Embryonic facial prominence (tissue), 1 donor: ENCODE measurements around the gene TMEM38B.
"Not testable (repeated sequence)": the region's sequence is repeated elsewhere in the genome, so short reads cannot be mapped to it uniquely, and the experiment has no call there.

Experiments used
- DNase-seq: peaks from one replicate; pipeline ENCODE4 v3.0.0-alpha.2; 2016; ENCODE audit errors: extremely low spot score

The TMEM38B gene

DNA sequence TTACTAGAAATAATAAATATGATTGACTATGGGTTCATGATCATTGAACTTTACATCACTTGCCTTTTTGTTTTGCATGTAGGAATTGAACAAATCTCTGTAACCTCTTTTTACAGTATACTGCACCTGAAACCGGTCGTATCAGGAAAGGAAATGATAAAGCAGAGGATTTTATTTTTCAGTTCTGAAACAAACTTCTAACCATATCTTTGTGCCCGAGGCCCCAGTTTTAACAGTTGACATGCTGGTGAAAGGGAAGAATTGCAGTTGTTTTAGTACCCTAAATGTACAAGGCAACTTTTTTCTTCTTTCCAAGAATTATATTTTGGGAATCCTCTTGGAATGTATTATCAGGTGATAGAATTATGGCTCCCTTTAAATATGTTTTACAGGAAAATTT is 27.8 kb downstream of the TMEM38B start:
- no peak for DNase-seq

DNA sequence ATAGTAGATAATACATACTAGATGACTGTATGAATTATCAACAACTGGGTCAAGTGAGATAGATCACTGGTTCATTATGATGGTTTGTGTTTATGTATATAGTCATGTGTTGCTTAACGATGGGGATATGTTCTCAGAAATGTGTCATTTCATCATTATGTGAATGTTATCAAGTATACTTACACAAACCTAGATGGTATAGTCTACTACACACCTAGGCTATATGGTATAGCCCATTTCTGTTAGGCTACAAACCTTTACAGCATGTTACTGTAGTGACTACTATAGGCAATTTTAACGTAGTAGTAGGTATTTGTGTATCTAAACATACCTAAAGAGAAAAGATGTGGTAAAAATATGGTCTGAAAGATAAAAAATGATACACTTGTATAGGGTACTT is 31.0 kb downstream of the TMEM38B start:
- DNase-seq, result no peak

DNA sequence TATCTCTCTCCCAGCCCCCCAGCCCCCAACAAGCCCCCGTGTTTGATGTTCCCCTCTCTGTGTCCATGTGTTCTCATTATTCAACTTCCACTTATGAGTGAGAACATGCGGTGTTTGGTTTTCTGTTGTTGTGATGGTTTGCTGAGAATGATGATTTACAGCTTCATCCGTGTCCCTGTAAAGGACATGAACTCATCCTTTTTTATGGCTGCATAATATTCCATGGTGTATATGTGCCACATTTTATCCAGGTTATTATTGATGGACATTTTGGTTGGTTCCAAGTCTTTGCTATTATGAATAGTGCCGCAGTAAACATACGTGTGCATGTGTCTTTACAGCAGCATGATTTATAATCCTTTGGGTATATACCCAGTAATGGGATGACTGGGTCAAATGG is 33.9 kb downstream of the TMEM38B start:
- not testable (repeated sequence) for DNase-seq

GRCh38 chr9:105731420-105731819 is 37.1 kb downstream of the TMEM38B start:
- not testable (repeated sequence) for DNase-seq

DNA sequence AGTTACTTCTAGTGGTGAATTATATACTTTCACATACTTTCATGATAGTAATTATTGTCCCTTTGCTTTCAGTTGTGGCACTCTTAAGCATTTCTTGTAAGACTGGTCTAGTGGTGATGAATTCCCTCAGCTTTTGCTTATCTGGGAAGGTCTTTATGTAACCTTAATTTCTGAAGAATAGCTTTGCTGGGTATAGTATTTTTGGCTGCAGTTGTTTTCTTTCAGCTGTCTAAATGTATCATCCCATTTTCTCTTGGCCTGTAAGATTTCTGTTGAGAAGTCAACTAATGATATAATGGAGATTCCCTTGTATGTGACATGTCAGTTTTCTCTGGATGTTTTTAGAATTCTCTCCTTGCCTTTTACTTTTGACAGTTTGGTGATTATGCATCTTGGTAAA is 41.0 kb downstream of the TMEM38B start:
- DNase-seq, result no peak

- no peak for DNase-seq
These were observed 42.9 kb downstream of the TMEM38B start for GRCh38 chr9:105737205-105737604.

DNA sequence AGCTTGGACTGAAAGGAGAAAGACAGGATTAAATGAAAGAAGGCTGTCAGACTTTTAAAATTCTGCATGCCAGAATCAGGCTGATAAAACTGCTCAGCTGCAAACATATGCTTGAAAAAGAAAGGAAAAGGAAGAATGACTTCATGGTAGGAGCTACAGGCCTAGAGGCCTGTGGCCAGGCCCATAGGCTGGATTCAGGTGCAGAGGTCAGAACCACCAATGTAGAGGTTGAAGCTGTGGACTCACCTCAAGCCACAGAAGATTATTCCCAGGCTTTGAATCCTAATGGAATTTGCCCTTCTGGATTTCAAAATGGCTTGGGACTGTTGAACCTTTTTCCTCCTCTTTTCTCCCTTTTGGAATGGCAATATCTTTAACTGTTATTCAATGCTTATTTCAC is 47.7 kb downstream of the TMEM38B start:
- DNase-seq, result no peak

- DNase-seq, result not testable (repeated sequence)
These were observed 53.0 kb downstream of the TMEM38B start for GRCh38 chr9:105747325-105747724.

DNA sequence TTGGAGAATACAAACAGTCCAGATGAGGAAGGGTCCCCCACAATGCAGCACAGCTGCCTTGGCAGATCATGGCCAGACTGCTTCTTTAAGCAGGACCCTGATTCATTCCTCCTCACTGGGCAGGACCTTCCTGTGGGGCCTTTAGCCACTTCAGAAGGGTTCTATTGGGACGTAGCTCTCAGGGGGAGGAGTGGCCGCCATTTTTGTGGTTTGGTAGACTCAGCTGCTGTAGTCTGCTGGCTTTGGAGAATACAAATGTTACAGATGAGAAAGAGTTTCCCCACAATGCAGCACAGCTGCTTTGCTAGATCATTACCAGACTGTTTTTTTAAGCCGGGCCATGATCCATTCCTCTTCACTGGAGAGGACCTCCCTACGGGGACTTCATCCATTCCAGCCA is 57.4 kb downstream of the TMEM38B start:
- DNase-seq, result no peak

DNA sequence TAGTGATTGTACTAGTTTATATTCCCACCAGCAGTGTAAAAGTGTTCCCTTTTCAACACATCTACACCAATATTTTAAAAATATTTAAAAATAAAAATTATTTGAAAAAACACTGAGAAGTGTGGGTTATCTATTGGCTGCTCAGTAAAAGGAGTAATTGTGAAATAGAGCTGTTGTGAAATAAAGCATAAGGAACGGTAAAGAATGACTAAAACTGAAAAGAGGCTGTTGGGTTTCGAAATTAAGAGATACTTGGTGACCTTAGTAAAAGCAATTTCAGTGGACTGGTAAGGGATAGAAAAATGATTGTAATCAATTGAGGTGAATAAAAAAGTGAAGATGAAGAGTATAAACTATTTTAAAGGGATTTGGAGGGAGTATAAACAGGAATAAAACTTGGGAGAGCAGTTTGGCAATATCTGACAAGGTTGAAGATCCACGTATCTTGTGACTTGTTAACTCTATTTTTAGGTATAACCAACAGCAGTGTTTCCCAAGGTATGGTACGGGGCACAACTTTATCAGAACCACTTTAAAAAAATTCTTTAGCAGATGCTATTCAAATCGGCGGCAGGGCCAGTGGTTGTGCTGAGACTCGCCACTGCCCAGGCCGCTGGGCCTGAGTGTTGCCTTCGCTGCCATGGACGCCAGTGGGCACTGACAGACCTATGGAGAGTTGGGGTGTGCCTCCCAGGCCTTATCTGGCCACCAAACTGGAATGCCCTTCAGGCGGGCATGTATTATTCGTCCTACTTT is 63.3 kb downstream of the TMEM38B start:
- no peak for DNase-seq

GRCh38 chr9:105760053-105760452 is 65.7 kb downstream of the TMEM38B start:
- no peak for DNase-seq

DNA sequence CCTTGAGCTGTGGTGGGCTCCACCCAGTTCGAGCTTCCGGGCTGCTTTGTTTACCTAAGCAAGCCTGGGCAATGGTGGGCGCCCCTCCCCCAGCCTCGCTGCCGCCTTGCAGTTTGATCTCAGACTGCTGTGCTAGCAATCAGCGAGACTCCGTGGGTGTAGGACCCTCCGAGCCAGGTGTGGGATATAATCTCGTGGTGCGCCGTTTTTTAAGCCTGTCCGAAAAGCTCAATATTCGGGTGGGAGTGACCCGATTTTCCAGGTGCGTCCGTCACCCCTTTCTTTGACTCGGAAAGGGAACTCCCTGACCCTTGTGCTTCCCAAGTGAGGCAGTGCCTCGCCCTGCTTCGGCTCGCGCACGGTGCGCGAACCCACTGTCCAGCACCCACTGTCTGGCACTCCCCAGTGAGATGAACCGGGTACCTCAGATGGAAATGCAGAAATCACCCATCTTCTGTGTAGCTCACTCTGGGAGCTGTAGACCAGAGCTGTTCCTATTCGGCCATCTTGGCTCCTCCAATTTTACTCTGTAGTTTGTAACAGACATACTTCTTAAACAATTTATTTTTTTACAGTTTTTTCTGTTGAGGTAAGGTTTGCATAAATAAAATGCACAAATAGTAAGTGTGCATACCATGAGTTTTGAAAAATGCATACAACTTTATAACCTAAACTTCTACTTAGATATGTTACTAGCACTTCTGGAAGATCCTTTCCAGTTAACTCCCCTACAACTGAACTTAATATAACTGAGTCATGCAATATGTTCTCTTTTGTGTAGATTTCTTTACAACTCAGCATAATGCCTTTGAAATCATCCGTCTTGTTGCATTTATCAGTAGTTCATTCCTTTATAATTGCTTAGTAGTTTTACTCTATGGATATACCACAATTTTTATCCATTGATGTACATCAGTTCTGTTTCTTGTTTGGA is 88.5 kb downstream of the TMEM38B start:
- DNase-seq, result not testable (repeated sequence)

- not testable (repeated sequence) for DNase-seq
These were observed 89.1 kb downstream of the TMEM38B start for GRCh38 chr9:105783495-105783872.

DNA sequence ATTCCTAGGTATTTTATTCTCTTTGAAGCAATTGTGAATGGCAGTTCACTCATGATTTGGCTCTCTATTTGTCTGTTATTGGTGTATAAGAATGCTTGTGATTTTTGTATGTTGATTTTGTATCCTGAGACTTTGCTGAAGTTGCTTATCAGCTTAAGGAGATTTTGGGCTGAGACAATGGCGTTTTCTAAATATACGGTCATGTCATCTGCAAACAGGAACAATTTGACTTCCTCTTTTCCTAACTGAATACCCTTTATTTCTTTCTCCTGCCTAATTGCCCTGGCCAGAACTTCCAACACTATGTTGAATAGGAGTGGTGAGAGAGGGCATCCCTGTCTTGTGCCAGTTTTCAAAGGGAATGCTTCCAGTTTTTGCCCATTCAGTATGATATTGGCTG is 92.5 kb downstream of the TMEM38B start:
- DNase-seq, result not testable (repeated sequence)

DNA sequence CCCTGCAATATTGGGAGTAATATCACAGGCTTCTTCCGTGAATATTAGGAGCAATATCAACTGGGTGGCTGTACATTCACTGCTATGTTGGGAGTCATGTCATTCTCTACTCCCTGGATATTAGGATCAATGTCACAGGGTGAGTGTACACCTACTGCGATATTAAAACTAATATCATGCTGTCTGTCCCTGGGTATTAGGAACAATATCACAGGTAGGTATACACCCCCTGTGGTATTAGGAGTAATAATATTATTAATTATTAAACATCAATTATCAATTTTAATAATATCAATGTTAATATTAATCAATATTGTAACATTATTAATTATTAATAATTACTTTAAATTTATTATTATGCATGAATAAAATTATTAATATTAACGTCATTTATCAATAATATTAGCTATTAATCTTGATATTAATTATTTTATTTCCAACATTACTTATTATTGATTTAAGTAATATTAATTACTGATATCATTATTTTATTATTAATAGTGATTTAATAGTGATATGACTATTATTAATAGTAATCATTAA is 121.9 kb downstream of the TMEM38B start:
- no peak for DNase-seq

GRCh38 chr9:105816981-105817380 is 122.6 kb downstream of the TMEM38B start:
- no peak for DNase-seq

- no peak for DNase-seq
These were observed 124.6 kb downstream of the TMEM38B start for GRCh38 chr9:105818903-105819302.

- no peak for DNase-seq
These were observed 128.5 kb downstream of the TMEM38B start for GRCh38 chr9:105822814-105823213.
